ENCODE results near the gene CA5A.

CA5A gene

GRCh38 chr16:87951552-87952538, 15.5 kb upstream of the CA5A start:
- Histone ChIP-seq H3K4me3 (ENCODE audit: low read length) (peak overlapping the region; percentile 88), H3K4me1 (ENCODE audit: control insufficient read depth, insufficient read depth, low read length) (peaks cover 18% of the 10 kb centered on the region), H3K27me3 (ENCODE audit: control insufficient read depth, insufficient read depth, low read length) (no peaks in the 10 kb centered on the region), H3K9ac (ENCODE audit: low read length) (peak overlapping the region; percentile 94), H3K9me3 (ENCODE audit: control insufficient read depth, low read length) (no peaks in the 10 kb centered on the region), H3K36me3 (ENCODE audit: control insufficient read depth, insufficient read depth, low read length) (no peaks in the 10 kb centered on the region)

- no peaks in the 10 kb centered on the region for H3K9me3 ChIP-seq (ENCODE audit: control insufficient read depth, low read length)
- H3K9ac ChIP-seq (ENCODE audit: low read length): peak within 1 kb of the TSS; percentile 94
- no peaks in the 10 kb centered on the region for H3K27me3 ChIP-seq (ENCODE audit: control insufficient read depth, insufficient read depth, low read length)
- peak within 1 kb of the TSS; percentile 88 for H3K4me3 ChIP-seq (ENCODE audit: low read length)
- no peaks in the 10 kb centered on the region for H3K36me3 ChIP-seq (ENCODE audit: control insufficient read depth, insufficient read depth, low read length)
- H3K4me1 ChIP-seq (ENCODE audit: control insufficient read depth, insufficient read depth, low read length): peaks cover 18% of the 10 kb centered on the region
Measured at GRCh38 chr16:87950765-87951551, 14.6 kb upstream of the CA5A start, which contains the start of gene BANP. BANP (plus strand) TSS chr16:87951434; CDS start chr16:87975116, 23,682 bp downstream.

GRCh38 chr16:87949071-87949744, 12.9 kb upstream of the CA5A start:
- H3K9me3 ChIP-seq (ENCODE audit: control insufficient read depth, low read length): no peaks in the 10 kb centered on the region
- no peak overlapping the region for H3K4me3 ChIP-seq (ENCODE audit: low read length)
- no peak overlapping the region for H3K9ac ChIP-seq (ENCODE audit: low read length)
- no peaks in the 10 kb centered on the region for H3K27me3 ChIP-seq (ENCODE audit: control insufficient read depth, insufficient read depth, low read length)
- H3K36me3 ChIP-seq (ENCODE audit: control insufficient read depth, insufficient read depth, low read length): no peaks in the 10 kb centered on the region
- H3K4me1 ChIP-seq (ENCODE audit: control insufficient read depth, insufficient read depth, low read length): peaks cover 22% of the 10 kb centered on the region

DNA sequence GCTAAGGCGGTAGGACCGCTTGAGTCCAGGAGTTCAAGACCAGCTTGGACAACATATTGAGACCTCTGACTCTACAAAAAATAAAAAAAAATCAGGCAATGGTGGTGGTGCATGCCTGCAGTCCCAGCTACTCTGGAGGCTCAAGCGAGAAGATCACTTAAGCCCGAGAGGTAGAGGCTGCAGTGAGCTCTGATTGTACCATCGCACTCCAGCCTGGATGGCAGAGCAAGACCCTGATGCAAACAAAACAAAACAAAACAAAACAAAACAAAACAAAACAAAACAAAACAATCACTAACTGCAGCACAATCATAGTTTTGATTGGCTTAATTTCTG, 12.4 kb upstream of the CA5A start:
- Histone ChIP-seq H3K36me3 (ENCODE audit: control insufficient read depth, insufficient read depth, low read length) (no peaks in the 10 kb centered on the region), H3K4me3 (ENCODE audit: low read length) (no peak overlapping the region), H3K9ac (ENCODE audit: low read length) (no peak overlapping the region), H3K27me3 (ENCODE audit: control insufficient read depth, insufficient read depth, low read length) (no peaks in the 10 kb centered on the region), H3K9me3 (ENCODE audit: control insufficient read depth, low read length) (no peaks in the 10 kb centered on the region), H3K4me1 (ENCODE audit: control insufficient read depth, insufficient read depth, low read length) (peaks cover 17% of the 10 kb centered on the region)

DNA sequence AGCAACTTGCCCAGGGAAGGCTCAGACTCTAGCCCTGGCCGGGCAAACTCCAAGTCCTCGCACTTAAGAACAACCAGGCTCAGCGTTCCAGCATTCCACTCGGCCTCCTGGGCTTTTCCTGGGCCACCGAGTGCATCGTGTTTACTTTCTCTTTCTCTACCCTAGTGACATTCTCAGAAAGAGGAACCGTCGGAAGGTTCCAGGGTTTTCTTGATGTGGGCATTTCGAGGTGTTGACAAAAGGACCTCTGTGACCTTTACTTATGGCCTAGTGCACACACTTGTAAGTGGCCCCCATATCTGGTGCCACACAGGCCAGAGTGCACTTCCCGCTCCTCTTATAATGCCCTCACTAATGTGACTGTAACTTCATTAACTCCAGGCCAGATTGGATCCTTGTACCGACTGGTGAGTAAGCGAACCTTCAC, 11.8 kb upstream of the CA5A start:
- Histone ChIP-seq H3K36me3 (ENCODE audit: control insufficient read depth, insufficient read depth, low read length) (no peaks in the 10 kb centered on the region), H3K9ac (ENCODE audit: low read length) (no peak overlapping the region), H3K9me3 (ENCODE audit: control insufficient read depth, low read length) (no peaks in the 10 kb centered on the region), H3K4me1 (ENCODE audit: control insufficient read depth, insufficient read depth, low read length) (peaks cover 11% of the 10 kb centered on the region), H3K4me3 (ENCODE audit: low read length) (no peak overlapping the region), H3K27me3 (ENCODE audit: control insufficient read depth, insufficient read depth, low read length) (no peaks in the 10 kb centered on the region)

GRCh38 chr16:87947356-87948118, 11.2 kb upstream of the CA5A start:
- Histone ChIP-seq H3K27me3 (ENCODE audit: control insufficient read depth, insufficient read depth, low read length) (no peaks in the 10 kb centered on the region), H3K4me1 (ENCODE audit: control insufficient read depth, insufficient read depth, low read length) (peaks cover 11% of the 10 kb centered on the region), H3K4me3 (ENCODE audit: low read length) (no peak overlapping the region), H3K9ac (ENCODE audit: low read length) (no peak overlapping the region), H3K9me3 (ENCODE audit: control insufficient read depth, low read length) (no peaks in the 10 kb centered on the region), H3K36me3 (ENCODE audit: control insufficient read depth, insufficient read depth, low read length) (no peaks in the 10 kb centered on the region)

DNA sequence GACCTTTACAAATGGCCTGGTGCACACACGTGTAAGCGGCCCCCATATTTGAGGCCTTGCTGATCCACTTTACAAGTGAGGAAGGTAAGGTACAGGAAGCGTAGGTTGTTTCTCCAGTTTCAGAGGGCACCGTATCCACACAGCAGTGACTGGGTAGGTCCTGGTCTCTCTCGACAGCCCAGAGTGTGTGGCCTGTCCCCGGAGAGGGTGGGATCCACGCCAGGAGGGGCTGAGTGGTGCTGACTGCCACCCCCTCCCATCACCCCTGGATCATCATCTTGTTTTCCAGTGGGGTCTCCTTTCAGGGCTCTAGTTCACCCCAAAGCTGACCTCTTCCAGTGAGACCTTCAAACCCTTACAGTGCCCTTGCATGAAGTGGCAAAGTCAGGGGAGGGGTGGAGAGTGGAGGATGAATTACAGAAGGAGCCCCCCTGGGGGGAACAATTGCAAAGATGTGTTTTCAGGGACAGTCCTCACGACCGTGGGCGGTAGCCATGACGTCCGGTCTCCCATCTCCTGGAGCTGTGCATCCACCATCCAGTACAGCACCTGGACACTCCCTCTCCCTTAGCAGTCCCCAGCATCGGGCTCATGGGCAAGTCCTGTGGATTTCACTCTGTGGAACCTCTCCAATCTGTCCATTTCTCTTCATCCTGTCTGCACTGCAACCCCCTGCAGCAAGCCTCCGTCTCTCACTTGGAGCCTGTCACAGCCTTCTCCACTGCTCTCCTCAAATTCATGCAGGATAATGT, 10.4 kb upstream of the CA5A start:
- Histone ChIP-seq H3K4me3 (ENCODE audit: low read length) (no peak overlapping the region), H3K27me3 (ENCODE audit: control insufficient read depth, insufficient read depth, low read length) (no peaks in the 10 kb centered on the region), H3K36me3 (ENCODE audit: control insufficient read depth, insufficient read depth, low read length) (no peaks in the 10 kb centered on the region), H3K4me1 (ENCODE audit: control insufficient read depth, insufficient read depth, low read length) (peaks cover 6% of the 10 kb centered on the region), H3K9ac (ENCODE audit: low read length) (no peak overlapping the region), H3K9me3 (ENCODE audit: control insufficient read depth, low read length) (no peaks in the 10 kb centered on the region)

- Histone ChIP-seq H3K36me3 (ENCODE audit: control insufficient read depth, insufficient read depth, low read length) (no peaks in the 10 kb centered on the region), H3K9me3 (ENCODE audit: control insufficient read depth, low read length) (no peaks in the 10 kb centered on the region), H3K27me3 (ENCODE audit: control insufficient read depth, insufficient read depth, low read length) (no peaks in the 10 kb centered on the region), H3K4me1 (ENCODE audit: control insufficient read depth, insufficient read depth, low read length) (peaks cover 6% of the 10 kb centered on the region), H3K4me3 (ENCODE audit: low read length) (peak overlapping the region; percentile 35), H3K9ac (ENCODE audit: low read length) (peak overlapping the region; percentile 44)
Measured at GRCh38 chr16:87945351-87946042, 9.2 kb upstream of the CA5A start.

- Histone ChIP-seq H3K9ac (ENCODE audit: low read length) (no peak overlapping the region), H3K27me3 (ENCODE audit: control insufficient read depth, insufficient read depth, low read length) (no peaks in the 10 kb centered on the region), H3K9me3 (ENCODE audit: control insufficient read depth, low read length) (no peaks in the 10 kb centered on the region), H3K4me1 (ENCODE audit: control insufficient read depth, insufficient read depth, low read length) (peaks cover 6% of the 10 kb centered on the region), H3K36me3 (ENCODE audit: control insufficient read depth, insufficient read depth, low read length) (no peaks in the 10 kb centered on the region), H3K4me3 (ENCODE audit: low read length) (no peak overlapping the region)
Measured at GRCh38 chr16:87942680-87943079, 6.4 kb upstream of the CA5A start.

DNA sequence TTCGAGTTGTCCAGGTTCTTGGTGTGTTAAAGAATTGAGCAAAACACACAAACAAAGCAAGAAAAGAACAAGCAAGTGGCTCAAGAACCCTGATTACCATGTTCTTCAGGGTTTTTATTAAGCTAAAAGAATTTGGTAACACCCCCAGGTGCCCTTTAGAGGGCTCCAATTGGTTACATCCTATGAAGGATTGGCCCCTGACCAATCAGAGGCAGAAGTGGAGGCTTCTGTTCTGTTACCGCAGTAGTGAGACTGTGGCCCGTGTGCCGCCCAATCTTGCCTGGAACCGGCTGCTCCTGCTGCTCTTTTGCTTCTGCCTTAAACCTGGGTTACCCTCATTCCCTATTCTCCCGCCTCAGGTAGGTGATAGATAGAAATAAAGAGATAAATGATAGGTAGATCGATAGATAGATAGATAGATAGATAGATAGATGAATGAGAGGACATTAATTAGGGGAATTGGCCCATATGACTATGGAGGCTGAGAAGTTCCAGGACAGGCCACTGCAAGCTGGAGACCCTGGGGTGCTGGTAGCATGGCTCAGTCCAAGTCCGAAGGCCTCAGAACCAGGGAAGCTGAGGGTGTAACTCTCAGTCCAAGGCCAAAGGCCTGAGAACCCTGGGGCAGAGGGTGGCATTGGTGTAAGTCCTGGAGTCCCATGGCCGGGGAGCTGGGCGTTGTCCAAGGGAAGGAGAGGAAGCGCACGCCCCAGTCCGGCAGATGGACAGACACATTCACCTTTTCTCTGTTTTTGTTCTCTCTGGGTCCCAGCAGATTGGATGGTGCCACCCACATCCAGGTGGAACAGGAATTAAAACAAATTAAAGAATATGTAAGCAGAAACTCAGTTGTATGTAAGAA, 3.5 kb upstream of the CA5A start:
- Histone ChIP-seq H3K4me3 (ENCODE audit: low read length) (no peak overlapping the region), H3K4me1 (ENCODE audit: control insufficient read depth, insufficient read depth, low read length) (peaks cover under 1% of the 10 kb centered on the region), H3K36me3 (ENCODE audit: control insufficient read depth, insufficient read depth, low read length) (no peaks in the 10 kb centered on the region), H3K9ac (ENCODE audit: low read length) (no peak overlapping the region), H3K9me3 (ENCODE audit: control insufficient read depth, low read length) (no peaks in the 10 kb centered on the region), H3K27me3 (ENCODE audit: control insufficient read depth, insufficient read depth, low read length) (no peaks in the 10 kb centered on the region)

All from mucosa of stomach (tissue), 1 donor.